Hepatocyte (in vitro differentiated cells): ENCODE results near the gene MORN5. TPM values are rescaled to one million over a fixed set of nuclear protein-coding genes. Genes with fewer than 3 reads are reported as not detected.

Experiments used
- DNase-seq: peaks from one replicate; pipeline ENCODE4 v3.0.0-alpha.2; 2016; ENCODE audit warnings: low spot score
- H2AFZ ChIP-seq: fragments of 200-600 bp; sonication (generic); 2 replicates; pipeline ENCODE4 v1.6.0; 2016; ENCODE audit warnings: antibody characterized with exemption, mild to moderate bottlenecking
- H3K27ac ChIP-seq: fragments of 200-600 bp; sonication (generic); 2 replicates; pipeline ENCODE4 v1.5.1; 2016; ENCODE audit warnings: mild to moderate bottlenecking
- H3K27me3 ChIP-seq: fragments of 200-600 bp; sonication (generic); 2 replicates; pipeline ENCODE4 v1.6.1; 2016
- H3K36me3 ChIP-seq: fragments of 200-600 bp; sonication (generic); replicated peaks from 2 replicates; pipeline ENCODE4 v1.5.1; 2016; ENCODE audit warnings: low read depth; ENCODE audit not compliant: insufficient read depth
- H3K4me1 ChIP-seq: fragments of 200-600 bp; sonication (generic); 2 replicates; pipeline ENCODE4 v1.5.1; 2016; ENCODE audit warnings: mild to moderate bottlenecking, moderate library complexity; ENCODE audit not compliant: insufficient read depth
- H3K4me2 ChIP-seq: fragments of 200-600 bp; sonication (generic); 2 replicates; pipeline ENCODE4 v1.6.0; 2016
- H3K4me3 ChIP-seq: fragments of 200-600 bp; sonication (generic); 2 replicates; pipeline ENCODE4 v1.5.1; 2016; ENCODE audit warnings: mild to moderate bottlenecking
- H3K79me2 ChIP-seq: fragments of 200-600 bp; sonication (generic); 2 replicates; pipeline ENCODE4 v1.6.0; 2017; ENCODE audit warnings: mild to moderate bottlenecking
- H3K9me2 ChIP-seq: fragments of 200-600 bp; sonication (generic); replicated peaks from 2 replicates; pipeline ENCODE4 v1.6.0; 2017; ENCODE audit warnings: mild to moderate bottlenecking; ENCODE audit not compliant: insufficient read depth
- H3K9me3 ChIP-seq: fragments of 200-600 bp; sonication (generic); 2 replicates; pipeline ENCODE4 v1.5.1; 2016; ENCODE audit warnings: low read depth, mild to moderate bottlenecking
- H4K20me1 ChIP-seq: fragments of 200-600 bp; sonication (generic); 2 replicates; pipeline ENCODE4 v1.6.0; 2016; ENCODE audit warnings: mild to moderate bottlenecking; ENCODE audit not compliant: insufficient read depth, poor library complexity, severe bottlenecking
- EZH2 ChIP-seq: fragments of 200-600 bp; sonication (generic); IDR thresholded peaks from 2 replicates; pipeline ENCODE4 v1.6.1; 2016; ENCODE audit warnings: antibody characterized with exemption, mild to moderate bottlenecking, borderline replicate concordance
- EZH2phosphoT487 ChIP-seq: fragments of 200-600 bp; sonication (generic); IDR thresholded peaks from one replicate; pipeline ENCODE4 v1.6.1; 2018; ENCODE audit warnings: antibody characterized with exemption, mild to moderate bottlenecking, low read depth, moderate library complexity; ENCODE audit not compliant: unreplicated experiment, severe bottlenecking
- WGBS: methylation state at CpG from one replicate; pipeline ENCODE4 v1.1.6; 2016; ENCODE audit warnings: low lambda C conversion rate; ENCODE audit errors: missing lambda C conversion rate; 5-methylcytosine and 5-hydroxymethylcytosine counted together
- polyA plus RNA-seq: library from polyadenylated mRNA; unstranded; fragments of >200 nt; fragmentation: Nextera tagmentation; extraction: Ambion mirVana; gene quantifications from 2 replicates; pipeline ENCODE4 v1.2.1, GENCODE V29; 2016
- total RNA-seq: library from RNA; depleted of rRNA; stranded (reverse); fragments of >200 nt; gene quantifications from 2 replicates; pipeline ENCODE4 v1.2.3, GENCODE V29; 2014
- TF ChIP-seq, protein P1 (sequence below): fragments of 200-600 bp; sonication (generic); IDR thresholded peaks from 2 replicates; pipeline ENCODE4 v1.5.1; 2016; ENCODE audit warnings: antibody characterized with exemption, mild to moderate bottlenecking; ENCODE audit not compliant: poor library complexity

MORN5 gene
- total and polyA plus RNA-seq, 2 experiments from 2014 or later: 0.95 TPM; not detected in 1

DNA sequence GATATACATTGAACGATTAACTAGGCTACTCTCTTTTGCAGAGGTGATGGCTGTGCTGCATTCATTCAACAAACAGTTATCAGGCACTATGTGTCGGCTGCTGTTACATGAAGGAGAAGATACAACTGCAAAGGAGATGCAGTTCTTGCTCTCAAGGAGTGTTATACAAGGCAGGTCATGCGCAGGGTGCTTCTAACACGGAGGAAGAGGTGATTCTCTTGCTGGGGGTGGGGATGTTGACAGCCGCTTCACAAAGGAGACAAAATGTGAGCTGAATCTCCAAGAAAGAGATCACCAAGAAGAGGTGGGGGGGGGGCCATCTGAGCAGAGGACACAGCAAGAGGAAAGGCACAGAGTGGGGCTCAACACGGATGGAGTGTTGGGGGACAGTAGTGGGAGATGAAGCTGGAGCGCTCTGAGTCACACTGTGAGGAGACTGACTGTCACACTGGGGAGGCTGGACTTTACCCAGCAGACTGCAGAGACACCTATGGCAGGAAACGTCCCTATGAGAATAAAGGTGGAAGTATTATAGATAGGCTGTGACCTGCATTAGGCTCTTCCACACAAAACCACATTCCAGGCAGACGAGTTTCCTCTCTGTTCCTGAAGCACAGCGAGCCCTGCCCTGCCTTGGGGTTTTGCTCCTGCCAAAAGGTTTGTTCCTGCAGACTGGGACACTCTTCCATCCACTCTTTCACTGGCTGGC, 21.0 kb upstream of the MORN5 start:
- DNase-seq: no peak
- H3K9me3 ChIP-seq: no peaks in the 10 kb centered on the region
- no peak overlapping the region for H3K4me3 ChIP-seq
- peaks cover 20% of the 10 kb centered on the region for H3K4me1 ChIP-seq
- H3K9me2 ChIP-seq: no peaks in the 10 kb centered on the region
- no peaks in the 10 kb centered on the region for H3K36me3 ChIP-seq
- no peaks in the 10 kb centered on the region for H4K20me1 ChIP-seq
- H3K4me2 ChIP-seq: no peak overlapping the region
- no peaks in the 10 kb centered on the region for H3K79me2 ChIP-seq
- WGBS: 53% methylated on average over 10 of the region's 10 CpGs
- no peaks in the 10 kb centered on the region for H3K27me3 ChIP-seq
- peak overlapping the region; percentile 57 for H3K27ac ChIP-seq
- H2AFZ ChIP-seq: no peak overlapping the region
- TF ChIP-seq EZH2phosphoT487: no peak
- no peak for TF ChIP-seq EZH2
- TF ChIP-seq, protein P1, sequence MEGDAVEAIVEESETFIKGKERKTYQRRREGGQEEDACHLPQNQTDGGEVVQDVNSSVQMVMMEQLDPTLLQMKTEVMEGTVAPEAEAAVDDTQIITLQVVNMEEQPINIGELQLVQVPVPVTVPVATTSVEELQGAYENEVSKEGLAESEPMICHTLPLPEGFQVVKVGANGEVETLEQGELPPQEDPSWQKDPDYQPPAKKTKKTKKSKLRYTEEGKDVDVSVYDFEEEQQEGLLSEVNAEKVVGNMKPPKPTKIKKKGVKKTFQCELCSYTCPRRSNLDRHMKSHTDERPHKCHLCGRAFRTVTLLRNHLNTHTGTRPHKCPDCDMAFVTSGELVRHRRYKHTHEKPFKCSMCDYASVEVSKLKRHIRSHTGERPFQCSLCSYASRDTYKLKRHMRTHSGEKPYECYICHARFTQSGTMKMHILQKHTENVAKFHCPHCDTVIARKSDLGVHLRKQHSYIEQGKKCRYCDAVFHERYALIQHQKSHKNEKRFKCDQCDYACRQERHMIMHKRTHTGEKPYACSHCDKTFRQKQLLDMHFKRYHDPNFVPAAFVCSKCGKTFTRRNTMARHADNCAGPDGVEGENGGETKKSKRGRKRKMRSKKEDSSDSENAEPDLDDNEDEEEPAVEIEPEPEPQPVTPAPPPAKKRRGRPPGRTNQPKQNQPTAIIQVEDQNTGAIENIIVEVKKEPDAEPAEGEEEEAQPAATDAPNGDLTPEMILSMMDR: no peak

DNA sequence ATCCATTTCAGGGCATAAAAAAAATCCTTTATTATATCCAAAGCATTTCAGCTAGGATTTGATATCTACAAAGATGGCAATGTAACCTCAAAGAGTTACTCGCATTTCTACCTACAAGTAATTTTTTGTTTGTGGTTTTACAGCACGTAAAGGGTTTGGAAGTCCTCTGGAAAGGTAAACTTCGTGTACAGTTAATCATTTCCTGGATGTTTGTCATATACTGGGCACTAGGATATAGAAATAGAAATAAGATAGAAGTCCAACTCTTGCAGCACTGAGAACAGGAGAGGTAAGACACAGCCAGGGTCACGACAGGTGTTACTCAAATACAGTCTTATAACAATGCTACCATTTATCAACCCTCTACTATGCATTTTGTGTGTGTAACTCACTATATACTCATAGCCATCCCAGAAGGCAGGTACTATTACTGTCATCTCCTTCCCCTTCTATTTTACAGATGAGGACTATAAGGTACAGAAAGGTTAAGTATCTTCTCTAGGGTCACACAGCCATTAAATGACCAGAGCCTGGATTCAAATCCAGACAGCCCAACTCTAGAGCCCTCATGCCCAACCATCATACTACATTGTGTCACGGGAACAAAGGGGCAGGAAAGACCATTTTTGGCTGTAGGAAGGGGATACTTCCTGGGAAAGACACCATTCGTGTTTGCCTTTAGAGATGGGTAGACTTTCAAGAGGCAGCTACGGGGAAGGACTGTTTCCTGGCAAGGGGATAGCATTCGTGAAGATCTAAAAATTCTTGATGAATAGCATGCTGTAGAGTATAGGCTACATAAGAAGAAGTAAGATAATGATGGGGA, 19.1 kb upstream of the MORN5 start:
- no peak overlapping the region for H3K4me2 ChIP-seq
- H3K4me1 ChIP-seq: peaks cover 20% of the 10 kb centered on the region
- no peak overlapping the region for H3K4me3 ChIP-seq
- H3K9me2 ChIP-seq: no peaks in the 10 kb centered on the region
- 78% methylated on average over 8 of the region's 8 CpGs for WGBS
- no peaks in the 10 kb centered on the region for H3K27me3 ChIP-seq
- H3K9me3 ChIP-seq: no peaks in the 10 kb centered on the region
- H3K79me2 ChIP-seq: no peaks in the 10 kb centered on the region
- DNase-seq: no peak
- no peak overlapping the region for H2AFZ ChIP-seq
- H4K20me1 ChIP-seq: no peaks in the 10 kb centered on the region
- H3K27ac ChIP-seq: no peak overlapping the region
- TF ChIP-seq EZH2phosphoT487 (no peak), EZH2 (no peak)
- TF ChIP-seq, protein P1: no peak
- H3K36me3 ChIP-seq: no peaks in the 10 kb centered on the region

DNA sequence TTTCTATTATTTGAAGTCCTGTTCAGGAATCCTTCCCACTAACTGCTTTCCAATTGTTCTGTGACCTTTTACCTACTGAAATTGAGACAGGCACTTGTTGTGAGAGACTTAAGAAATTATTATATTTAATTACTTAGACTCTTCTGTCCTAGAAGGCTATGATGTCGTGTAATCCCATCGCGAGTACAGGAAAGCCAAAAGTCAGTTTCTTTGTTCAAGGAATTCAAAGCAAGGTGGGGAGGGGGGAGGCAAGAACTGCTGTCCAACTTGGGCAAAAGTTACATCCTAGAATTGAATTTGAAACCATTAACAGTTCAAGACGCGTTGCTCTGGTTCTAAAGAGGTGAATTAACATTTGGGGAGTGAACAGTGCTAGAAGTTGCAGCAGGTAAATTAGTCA, 18.0 kb upstream of the MORN5 start:
- Histone ChIP-seq H3K4me1 (peaks cover 20% of the 10 kb centered on the region), H3K4me3 (no peak overlapping the region), H3K4me2 (no peak overlapping the region), H3K36me3 (no peaks in the 10 kb centered on the region), H3K79me2 (no peaks in the 10 kb centered on the region), H4K20me1 (no peaks in the 10 kb centered on the region), H3K27me3 (no peaks in the 10 kb centered on the region), H3K9me3 (no peaks in the 10 kb centered on the region), H2AFZ (no peak overlapping the region), H3K27ac (no peak overlapping the region), H3K9me2 (no peaks in the 10 kb centered on the region)
- TF ChIP-seq EZH2: no peak
- no peak for TF ChIP-seq EZH2phosphoT487
- TF ChIP-seq, protein P1: no peak
- no peak for DNase-seq
- 94% methylated on average over 5 of the region's 5 CpGs for whole genome bisulfite sequencing
